OCI-LY1 (cell line): ENCODE results near the gene GABRQ.

ENCODE experiments used
- H2AFZ ChIP-seq: fragments of 200-600 bp; sonication (generic), shearing (Covaris generic); 2 replicates; pipeline ENCODE4 v1.6.0; 2014; ENCODE audit warnings: antibody characterized with exemption, mild to moderate bottlenecking, low read length
- H3F3A ChIP-seq: fragments of 200-600 bp; sonication (generic), shearing (Covaris generic); 2 replicates; pipeline ENCODE4 v1.6.0; 2014; ENCODE audit warnings: mild to moderate bottlenecking, antibody characterized with exemption, low read length, moderate library complexity; ENCODE audit not compliant: insufficient read depth
- H3K27ac ChIP-seq: fragments of 200-600 bp; sonication (generic); 2 replicates; pipeline ENCODE4 v1.5.1; 2014; ENCODE audit warnings: low read length, mixed run types, mild to moderate bottlenecking, low read depth; ENCODE audit not compliant: poor library complexity, severe bottlenecking
- H3K27me3 ChIP-seq: fragments of 200-600 bp; sonication (generic); 2 replicates; pipeline ENCODE4 v1.6.0; 2014; ENCODE audit warnings: antibody characterized with exemption, mild to moderate bottlenecking, low read length, moderate library complexity; ENCODE audit not compliant: insufficient read depth
- H3K36me3 ChIP-seq: fragments of 200-600 bp; sonication (generic); 2 replicates; pipeline ENCODE4 v1.6.1; 2014; ENCODE audit warnings: mild to moderate bottlenecking, antibody characterized with exemption, low read length, moderate library complexity, mixed read lengths; ENCODE audit not compliant: insufficient read depth
- H3K4me1 ChIP-seq: fragments of 200-600 bp; sonication (generic); 2 replicates; pipeline ENCODE4 v1.5.1; 2014; ENCODE audit warnings: mild to moderate bottlenecking, low read length, moderate library complexity; ENCODE audit not compliant: insufficient read depth, severe bottlenecking
- H3K4me2 ChIP-seq: fragments of 200-600 bp; sonication (generic), shearing (Covaris generic); 2 replicates; pipeline ENCODE4 v1.6.1; 2014; ENCODE audit warnings: low read length
- H3K4me3 ChIP-seq: fragments of 200-600 bp; sonication (generic); 2 replicates; pipeline ENCODE4 v1.5.1; 2014; ENCODE audit warnings: low read length, low read depth, mild to moderate bottlenecking, mixed read lengths; ENCODE audit not compliant: poor library complexity, severe bottlenecking
- H3K79me2 ChIP-seq: fragments of 200-600 bp; shearing (Covaris generic); 2 replicates; pipeline ENCODE4 v1.6.1; 2016; ENCODE audit warnings: mixed run types, low read length, mixed read lengths; ENCODE audit not compliant: insufficient read depth
- H3K9ac ChIP-seq: fragments of 200-600 bp; sonication (generic), shearing (Covaris generic); 2 replicates; pipeline ENCODE4 v1.6.1; 2014; ENCODE audit warnings: mild to moderate bottlenecking, low read length, mixed read lengths
- H3K9me2 ChIP-seq: fragments of 200-600 bp; sonication (generic), shearing (Covaris generic); 2 replicates; pipeline ENCODE4 v1.6.1; 2014; ENCODE audit warnings: low read depth, mild to moderate bottlenecking, low read length, mixed read lengths
- H3K9me3 ChIP-seq: fragments of 200-600 bp; shearing (Covaris generic); 2 replicates; pipeline ENCODE4 v1.6.1; 2014; ENCODE audit warnings: low read length, mixed read lengths
- H4K20me1 ChIP-seq: fragments of 200-600 bp; sonication (generic), shearing (Covaris generic); 2 replicates; pipeline ENCODE4 v1.6.0; 2016; ENCODE audit warnings: mild to moderate bottlenecking, low read length; ENCODE audit not compliant: insufficient read depth
- CTCF ChIP-seq: fragments of 200-600 bp; sonication (generic), shearing (Covaris generic); IDR thresholded peaks from 2 replicates; pipeline ENCODE4 v1.5.1; 2017; ENCODE audit warnings: mild to moderate bottlenecking, antibody characterized with exemption, low read length, moderate library complexity, mixed read lengths
- EZH2 ChIP-seq: fragments of 200-600 bp; sonication (generic), shearing (Covaris generic); IDR thresholded peaks from 2 replicates; pipeline ENCODE4 v1.8.0; 2017; ENCODE audit warnings: borderline replicate concordance, mixed run types, mild to moderate bottlenecking, antibody characterized with exemption, low read length, moderate library complexity, mixed read lengths

The GABRQ gene

GRCh38 chrX:152639426-152639825, 1.7 kb downstream of the GABRQ start:
- no peak overlapping the region for H3K4me3 ChIP-seq
- H2AFZ ChIP-seq: no peak overlapping the region
- no peaks in the 10 kb centered on the region for H3K27me3 ChIP-seq
- no peaks in the 10 kb centered on the region for H3F3A ChIP-seq
- H3K9ac ChIP-seq: no peak overlapping the region
- no peaks in the 10 kb centered on the region for H3K9me2 ChIP-seq
- H3K36me3 ChIP-seq: no peaks in the 10 kb centered on the region
- no peak for TF ChIP-seq CTCF
- no peak for TF ChIP-seq EZH2
- no peak overlapping the region for H3K27ac ChIP-seq
- no peaks in the 10 kb centered on the region for H4K20me1 ChIP-seq
- no peaks in the 10 kb centered on the region for H3K4me1 ChIP-seq
- H3K9me3 ChIP-seq: no peaks in the 10 kb centered on the region
- no peaks in the 10 kb centered on the region for H3K79me2 ChIP-seq
- no peak overlapping the region for H3K4me2 ChIP-seq

- Histone ChIP-seq H3K79me2 (no peaks in the 10 kb centered on the region), H3K4me3 (no peak overlapping the region), H2AFZ (no peak overlapping the region), H3K9me2 (no peaks in the 10 kb centered on the region), H3F3A (no peaks in the 10 kb centered on the region), H3K27ac (no peak overlapping the region), H3K36me3 (no peaks in the 10 kb centered on the region), H3K4me1 (no peaks in the 10 kb centered on the region), H3K27me3 (no peaks in the 10 kb centered on the region), H3K9me3 (no peaks in the 10 kb centered on the region), H3K4me2 (no peak overlapping the region), H4K20me1 (no peaks in the 10 kb centered on the region), H3K9ac (no peak overlapping the region)
- no peak for TF ChIP-seq EZH2
- no peak for TF ChIP-seq CTCF
Measured at GRCh38 chrX:152640034-152640818, 2.5 kb downstream of the GABRQ start.

- no peaks in the 10 kb centered on the region for H3K9me2 ChIP-seq
- no peak overlapping the region for H3K9ac ChIP-seq
- no peak overlapping the region for H3K27ac ChIP-seq
- no peaks in the 10 kb centered on the region for H3K36me3 ChIP-seq
- H3K4me3 ChIP-seq: no peak overlapping the region
- H3K27me3 ChIP-seq: no peaks in the 10 kb centered on the region
- H2AFZ ChIP-seq: no peak overlapping the region
- no peaks in the 10 kb centered on the region for H3K4me1 ChIP-seq
- no peaks in the 10 kb centered on the region for H3K9me3 ChIP-seq
- no peak for TF ChIP-seq EZH2
- TF ChIP-seq CTCF: no peak
- no peak overlapping the region for H3K4me2 ChIP-seq
- H3K79me2 ChIP-seq: no peaks in the 10 kb centered on the region
- no peaks in the 10 kb centered on the region for H3F3A ChIP-seq
- no peaks in the 10 kb centered on the region for H4K20me1 ChIP-seq
Measured at GRCh38 chrX:152641256-152641875, 3.7 kb downstream of the GABRQ start.
